HG03432 (cell line): ENCODE measurements around the gene TPCN2.
A peak's percentile ranks its signal among the peaks of the same experiment; 100 is the strongest.

Experiments used
- ATAC-seq: cut with Tn5 transposase; IDR thresholded peaks from one replicate; pipeline ENCODE4 v1.9.1; 2021; ENCODE audit warnings: mild to moderate bottlenecking, moderate library complexity; ENCODE audit not compliant: unreplicated experiment

TPCN2 gene

GRCh38 chr11:69091638-69092165, 43.0 kb downstream of the TPCN2 start:
- ATAC-seq, result no peak

- no peak for ATAC-seq
Observed at GRCh38 chr11:69092263-69092662, 43.5 kb downstream of the TPCN2 start.

- ATAC-seq, result no peak
Observed at GRCh38 chr11:69093106-69093505, 44.4 kb downstream of the TPCN2 start.

GRCh38 chr11:69094111-69094914, 45.6 kb downstream of the TPCN2 start:
- no peak for ATAC-seq

- no peak for ATAC-seq
Observed at GRCh38 chr11:69094915-69095290, 46.2 kb downstream of the TPCN2 start.

GRCh38 chr11:69095300-69095699, 46.6 kb downstream of the TPCN2 start:
- ATAC-seq, result no peak

GRCh38 chr11:69096473-69096872, 47.7 kb downstream of the TPCN2 start:
- ATAC-seq, result no peak

- no peak for ATAC-seq
Observed at GRCh38 chr11:69097263-69097662, 48.5 kb downstream of the TPCN2 start.

- ATAC-seq, result no peak
Observed at GRCh38 chr11:69099180-69099579, 50.4 kb downstream of the TPCN2 start.

- no peak for ATAC-seq
Observed at GRCh38 chr11:69100454-69101114, 51.9 kb downstream of the TPCN2 start.

GRCh38 chr11:69101115-69101791, 52.5 kb downstream of the TPCN2 start:
- peak; percentile 66 for ATAC-seq

- no peak for ATAC-seq
Observed at GRCh38 chr11:69101792-69102695, 53.3 kb downstream of the TPCN2 start.

- no peak for ATAC-seq
Observed at GRCh38 chr11:69102732-69103615, 54.2 kb downstream of the TPCN2 start.

- no peak for ATAC-seq
Observed at GRCh38 chr11:69104212-69104855, 55.6 kb downstream of the TPCN2 start.

GRCh38 chr11:69104856-69105395, 56.2 kb downstream of the TPCN2 start:
- no peak for ATAC-seq

- ATAC-seq, result no peak
Observed at GRCh38 chr11:69105461-69106030, 56.8 kb downstream of the TPCN2 start.

- ATAC-seq, result no peak
Observed at GRCh38 chr11:69106031-69106811, 57.5 kb downstream of the TPCN2 start.

GRCh38 chr11:69107413-69107812, 58.7 kb downstream of the TPCN2 start:
- ATAC-seq, result no peak
